Neuronal stem cell (in vitro differentiated cells): Measurements from ENCODE around the gene UGT1A4.
"Not testable (repeated sequence)": the region's sequence is repeated elsewhere in the genome, so short reads cannot be mapped to it uniquely, and the experiment has no call there.

Experiments used
- DNase-seq: peaks from one replicate; pipeline ENCODE4 v3.0.0-alpha.2; 2013; ENCODE audit warnings: low spot score
- H2AFZ ChIP-seq: one replicate; pipeline ENCODE4 v1.6.1; 2013; ENCODE audit warnings: mild to moderate bottlenecking, low read length, inconsistent platforms
- H2AK5ac ChIP-seq: 2 replicates; pipeline ENCODE4 v1.6.1; 2013; ENCODE audit warnings: low read depth, mild to moderate bottlenecking, inconsistent platforms, low read length, moderate library complexity, mixed read lengths
- H2BK120ac ChIP-seq: 2 replicates; pipeline ENCODE4 v1.6.1; 2013; ENCODE audit warnings: low read depth, mild to moderate bottlenecking, inconsistent platforms, low read length, moderate library complexity, mixed read lengths
- H2BK12ac ChIP-seq: one replicate; pipeline ENCODE4 v1.6.1; 2013; ENCODE audit warnings: low read length, inconsistent platforms
- H2BK15ac ChIP-seq: 2 replicates; pipeline ENCODE4 v1.6.1; 2013; ENCODE audit warnings: mild to moderate bottlenecking, low read length, inconsistent platforms, mixed read lengths
- H2BK5ac ChIP-seq: one replicate; pipeline ENCODE4 v1.6.1; 2013; ENCODE audit warnings: inconsistent platforms, mild to moderate bottlenecking, low read length, moderate library complexity
- H3K14ac ChIP-seq: one replicate; pipeline ENCODE4 v1.6.1; 2013; ENCODE audit warnings: low read length, inconsistent platforms
- H3K18ac ChIP-seq: 2 replicates; pipeline ENCODE4 v1.6.1; 2013; ENCODE audit warnings: low read length, inconsistent platforms
- H3K23ac ChIP-seq: 2 replicates; pipeline ENCODE4 v1.6.1; 2013; ENCODE audit warnings: low read depth, mild to moderate bottlenecking, mixed read lengths, low read length, inconsistent platforms; ENCODE audit not compliant: poor library complexity
- H3K27ac ChIP-seq: replicated peaks from 3 replicates; pipeline ENCODE4 v1.5.1; 2013; ENCODE audit warnings: low read length, inconsistent platforms
- H3K27me3 ChIP-seq, 3 experiments: 2 replicates each; pipeline ENCODE4 v1.6.1; 2013; ENCODE audit warnings: low read length in 3 of 3, mild to moderate bottlenecking in 2 of 3, inconsistent platforms in 1 of 3, low read depth in 1 of 3, mixed read lengths in 1 of 3, moderate library complexity in 1 of 3; ENCODE audit not compliant: control insufficient read depth in 3 of 3, insufficient read depth in 3 of 3
- H3K36me3 ChIP-seq, 2 donors: replicated peaks in 1 of 2; 2 replicates each; pipeline ENCODE4 v1.6.1; 2013; ENCODE audit warnings: low read length in 2 of 2; ENCODE audit not compliant: control insufficient read depth in 2 of 2, insufficient read depth in 2 of 2
- H3K4ac ChIP-seq: 2 replicates; pipeline ENCODE4 v1.6.1; 2013; ENCODE audit warnings: inconsistent platforms, mild to moderate bottlenecking, low read length, moderate library complexity
- H3K4me1 ChIP-seq, 2 donors: 1 replicate in 1 of 2; 2 replicates in 1 of 2; pipeline ENCODE4 v1.6.1; 2013; ENCODE audit warnings: low read length in 2 of 2, low read depth in 1 of 2; ENCODE audit not compliant: control insufficient read depth in 2 of 2, insufficient read depth in 1 of 2
- H3K4me2 ChIP-seq: one replicate; pipeline ENCODE4 v1.6.1; 2013; ENCODE audit warnings: mild to moderate bottlenecking, low read length, inconsistent platforms; ENCODE audit not compliant: insufficient read depth, poor library complexity, severe bottlenecking
- H3K4me3 ChIP-seq, 2 donors: 2 replicates each; pipeline ENCODE4 v1.5.1; 2013; ENCODE audit warnings: low read length in 2 of 2, mild to moderate bottlenecking in 2 of 2, inconsistent platforms in 1 of 2, moderate library complexity in 1 of 2
- H3K79me1 ChIP-seq: one replicate; pipeline ENCODE4 v1.6.1; 2013; ENCODE audit warnings: low read depth, mild to moderate bottlenecking, inconsistent platforms, low read length, moderate library complexity
- H3K9ac ChIP-seq: one replicate; pipeline ENCODE4 v1.6.1; 2013; ENCODE audit warnings: mild to moderate bottlenecking, low read depth, low read length, inconsistent platforms; ENCODE audit not compliant: poor library complexity
- H3K9me3 ChIP-seq, 2 donors: replicated peaks in 1 of 2; 2 replicates each; pipeline versions ENCODE3 to v1.6.1; 2013; ENCODE audit warnings: low read length in 2 of 2, mild to moderate bottlenecking in 2 of 2, inconsistent platforms in 1 of 2, low read depth in 1 of 2, mixed read lengths in 1 of 2, moderate library complexity in 1 of 2; ENCODE audit not compliant: control insufficient read depth in 2 of 2, insufficient read depth in 1 of 2
- H4K8ac ChIP-seq: one replicate; pipeline ENCODE4 v1.6.1; 2013; ENCODE audit warnings: low read depth, mild to moderate bottlenecking, inconsistent platforms, low read length, moderate library complexity
- H4K91ac ChIP-seq: one replicate; pipeline ENCODE4 v1.6.1; 2013; ENCODE audit warnings: low read length, low read depth, mild to moderate bottlenecking, inconsistent platforms; ENCODE audit not compliant: poor library complexity
- WGBS, 2 donors: extraction: QIAGEN DNeasy Blood & Tissue Kit; methylation state at CpG; one replicate each; pipeline ENCODE4 v1.1.7; 2013; ENCODE audit warnings: missing lambda C conversion rate in 2 of 2, mixed read lengths in 1 of 2; ENCODE audit not compliant: insufficient read length in 2 of 2, insufficient replicate concordance in 1 of 2; ENCODE audit errors: extremely low coverage in 2 of 2; 5-methylcytosine and 5-hydroxymethylcytosine counted together

The UGT1A4 gene

DNA sequence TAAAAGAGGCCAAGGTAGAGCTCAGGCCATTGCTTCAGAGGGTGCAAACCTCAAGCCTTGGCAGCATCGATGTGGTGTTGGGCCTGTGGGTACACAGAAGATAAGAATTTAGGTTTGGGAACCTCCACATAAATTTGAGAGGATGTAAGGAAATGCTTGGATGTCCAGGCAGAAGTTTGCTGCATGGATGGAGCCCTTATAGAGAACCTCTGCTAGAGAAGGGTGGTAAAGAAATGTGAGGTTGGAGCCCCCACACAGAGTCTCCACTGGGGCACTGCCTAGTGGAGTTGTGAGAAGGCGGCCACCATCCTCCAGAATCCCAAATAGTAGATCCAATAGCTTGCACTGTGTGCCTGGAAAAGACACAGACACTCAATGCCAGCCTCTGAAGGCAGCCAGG lies 32.2 kb downstream of the UGT1A4 start:
- no CpG with 5 or more reads among the region's 2 CpGs for WGBS, 2 donors
- H3K4me2 ChIP-seq, result not testable (repeated sequence)

DNA sequence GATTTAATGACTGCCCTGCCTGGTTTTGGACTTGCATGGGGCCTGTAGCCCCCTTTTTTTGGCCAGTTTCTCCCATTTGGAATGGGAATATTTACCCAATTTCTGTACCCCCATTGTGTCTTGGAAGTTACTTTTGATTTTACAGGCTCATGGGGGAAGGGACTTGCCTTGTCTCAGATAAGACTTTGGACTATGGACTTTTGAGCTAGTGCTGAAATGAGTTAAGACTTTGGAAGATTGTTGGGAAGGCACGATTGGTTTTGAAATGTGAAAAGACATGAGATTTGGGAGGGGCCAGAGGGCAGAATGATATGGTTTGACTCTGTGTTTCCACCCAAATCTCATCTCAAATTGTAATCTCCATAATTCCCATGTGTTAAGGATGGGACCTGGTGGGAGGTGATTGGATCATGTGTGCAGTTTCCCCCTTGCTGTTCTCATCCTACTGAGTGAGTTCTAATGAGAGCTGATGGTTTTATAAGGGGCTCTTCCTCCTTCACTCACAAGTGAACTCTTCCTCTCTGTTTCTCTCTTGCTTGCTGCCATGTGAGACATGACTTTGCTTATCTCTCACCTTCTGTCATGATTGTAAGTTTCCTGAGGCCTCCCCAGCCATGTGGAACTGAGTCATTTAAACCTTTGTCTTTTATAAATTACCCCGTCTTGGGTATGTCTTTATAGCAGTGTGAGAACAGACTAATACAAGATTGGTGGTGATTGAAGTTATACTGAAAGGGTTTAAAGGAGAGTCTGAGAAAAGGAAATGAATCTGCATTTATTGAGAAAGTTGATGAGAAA lies 32.9 kb downstream of the UGT1A4 start:
- not testable (repeated sequence) for H3K4ac ChIP-seq

More for the DNA sequence above, 32.2 kb downstream of the UGT1A4 start:
- not testable (repeated sequence) for H3K27me3 ChIP-seq, H3K23ac ChIP-seq, H3K4me1 ChIP-seq, H2BK120ac ChIP-seq, H3K18ac ChIP-seq, H2BK15ac ChIP-seq, H3K9ac ChIP-seq, H2AFZ ChIP-seq, H3K4ac ChIP-seq, H3K4me3 ChIP-seq, H4K91ac ChIP-seq, H3K27ac ChIP-seq, H4K8ac ChIP-seq, H2BK5ac ChIP-seq, H2AK5ac ChIP-seq, H3K36me3 ChIP-seq, DNase-seq, H2BK12ac ChIP-seq, H3K79me1 ChIP-seq, H3K14ac ChIP-seq
- peaks cover 9 to 13% of the 10 kb centered on the region in 2 donors for H3K9me3 ChIP-seq

DNA sequence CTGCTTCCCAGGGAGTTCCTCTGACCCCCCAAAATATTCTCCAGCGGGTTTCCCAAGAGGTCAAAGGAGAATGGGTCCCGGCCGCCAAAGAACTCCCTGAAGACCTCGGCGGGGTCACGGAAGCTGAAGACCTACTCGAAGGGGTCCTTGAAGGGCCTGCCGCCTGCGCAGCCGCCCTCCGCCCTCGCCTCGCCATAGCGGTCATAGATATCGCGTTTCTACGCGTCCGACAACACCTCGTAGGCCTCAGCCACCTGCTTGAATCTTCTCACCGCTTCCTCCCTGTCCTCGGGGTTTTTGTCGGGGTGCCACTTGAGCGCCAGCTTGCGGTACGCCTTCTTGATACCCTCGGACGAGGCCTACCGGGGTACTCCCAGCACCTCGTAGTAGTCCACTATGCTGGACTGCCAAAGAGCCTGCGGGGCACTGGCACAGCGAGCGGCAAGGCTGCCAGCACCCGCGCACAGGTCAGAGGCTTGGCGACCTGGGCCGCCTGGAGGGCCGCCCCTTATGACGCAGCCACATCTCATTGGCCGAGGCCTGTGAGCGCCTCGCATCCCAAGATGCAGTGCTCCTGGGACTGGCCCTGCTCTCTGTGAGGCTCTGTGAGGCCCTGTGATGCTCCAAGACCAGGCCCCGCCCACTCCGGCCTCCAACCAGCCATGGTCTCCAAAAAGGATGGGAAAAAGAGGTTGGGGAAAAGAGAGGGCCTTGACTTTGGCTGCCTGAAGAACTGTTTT lies 36.5 kb downstream of the UGT1A4 start:
- no peak overlapping the region for H3K14ac ChIP-seq

More for the DNA sequence above, 32.9 kb downstream of the UGT1A4 start:
- H3K4me1 ChIP-seq, H3K4me3 ChIP-seq, H3K9ac ChIP-seq, H4K8ac ChIP-seq, H2BK5ac ChIP-seq, H3K18ac ChIP-seq, H3K23ac ChIP-seq, H3K27ac ChIP-seq, H2BK15ac ChIP-seq, H2AK5ac ChIP-seq, DNase-seq, H2BK12ac ChIP-seq, H3K14ac ChIP-seq, H3K36me3 ChIP-seq, H3K27me3 ChIP-seq, H3K4me2 ChIP-seq, H3K79me1 ChIP-seq, H2BK120ac ChIP-seq, H2AFZ ChIP-seq, H4K91ac ChIP-seq: not testable (repeated sequence)
- peaks cover 9 to 13% of the 10 kb centered on the region in 2 donors for H3K9me3 ChIP-seq
- WGBS, 2 donors, result no CpG with 5 or more reads among the region's 2 CpGs

DNA sequence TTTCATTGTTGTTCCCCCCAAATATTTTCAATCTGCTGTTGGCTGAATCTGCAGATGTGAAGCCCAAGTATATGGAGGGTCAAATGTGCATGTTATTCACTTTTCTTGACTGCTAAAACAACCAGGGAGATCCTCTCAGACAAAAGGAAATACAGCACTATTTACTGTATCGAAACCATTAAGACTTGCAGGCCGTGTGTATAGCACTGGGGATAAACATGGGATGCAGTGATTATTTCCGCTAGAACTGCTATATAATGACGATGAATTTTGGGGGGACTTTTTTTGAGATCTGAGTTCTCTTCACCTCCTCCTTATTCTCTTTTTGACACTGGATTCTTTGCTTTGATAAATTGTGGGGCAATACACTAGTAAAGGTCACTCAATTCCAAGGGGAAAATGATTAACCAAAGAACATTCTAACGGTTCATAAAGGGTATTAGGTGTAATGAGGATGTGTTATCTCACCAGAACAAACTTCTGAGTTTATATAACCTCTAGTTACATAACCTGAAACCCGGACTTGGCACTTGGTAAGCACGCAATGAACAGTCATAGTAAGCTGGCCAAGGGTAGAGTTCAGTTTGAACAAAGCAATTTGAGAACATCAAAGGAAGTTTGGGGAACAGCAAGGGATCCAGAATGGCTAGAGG lies 38.0 kb downstream of the UGT1A4 start:
- Histone ChIP-seq H3K4me1 (peaks cover 0 to 4% of the 10 kb centered on the region in 2 donors), H4K91ac (no peak overlapping the region), H3K4ac (no peak overlapping the region), H3K18ac (no peak overlapping the region), H2BK15ac (no peak overlapping the region), H2BK5ac (no peak overlapping the region), H4K8ac (no peak overlapping the region), H3K79me1 (no peaks in the 10 kb centered on the region), H3K27ac (no peak overlapping the region), H3K9ac (no peak overlapping the region), H3K14ac (no peak overlapping the region), H2AFZ (no peak overlapping the region), H2BK120ac (no peak overlapping the region), H2BK12ac (no peak overlapping the region), H3K23ac (no peak overlapping the region), H3K27me3 (no peaks in the 10 kb centered on the region), H3K9me3 (peaks cover 1 to 8% of the 10 kb centered on the region in 2 donors), H2AK5ac (no peak overlapping the region), H3K4me3 (no peak overlapping the region), H3K36me3 (no peaks in the 10 kb centered on the region), H3K4me2 (no peak overlapping the region)
- no peak for DNase-seq
- WGBS, 2 donors, result no CpG with 5 or more reads among the region's 7 CpGs

More for the DNA sequence above, 36.5 kb downstream of the UGT1A4 start:
- no peak overlapping the region for H3K27ac ChIP-seq
- no peak overlapping the region for H3K18ac ChIP-seq
- H3K9ac ChIP-seq, result no peak overlapping the region
- no peak overlapping the region for H2BK5ac ChIP-seq
- H3K4me1 ChIP-seq, result peaks cover 0 to 4% of the 10 kb centered on the region in 2 donors
- H3K4ac ChIP-seq, result no peak overlapping the region
- no peak overlapping the region for H2BK120ac ChIP-seq
- no peak overlapping the region for H4K91ac ChIP-seq
- H2BK15ac ChIP-seq, result no peak overlapping the region
- peak overlapping the region in 1 of 2 donors; percentile 60 for H3K4me3 ChIP-seq
- no peak for DNase-seq
- H2BK12ac ChIP-seq, result no peak overlapping the region
- no peaks in the 10 kb centered on the region for H3K36me3 ChIP-seq
- no peak overlapping the region for H4K8ac ChIP-seq
- no peaks in the 10 kb centered on the region for H3K27me3 ChIP-seq
- H3K23ac ChIP-seq, result peak overlapping the region; percentile 62
- H3K79me1 ChIP-seq, result no peaks in the 10 kb centered on the region
- H2AK5ac ChIP-seq, result no peak overlapping the region
- WGBS, 2 donors, result no CpG with 5 or more reads among the region's 44 CpGs
- no peak overlapping the region for H3K4me2 ChIP-seq
- H3K9me3 ChIP-seq, result peaks cover 9 to 13% of the 10 kb centered on the region in 2 donors
- no peak overlapping the region for H2AFZ ChIP-seq
